Ascending aorta (tissue), 2 donors: ENCODE results near the gene CCDC188. TPM values are rescaled to one million over a fixed set of nuclear protein-coding genes. Genes with fewer than 3 reads are reported as not detected.

Source experiments
- DNase-seq, 2 donors: peaks; one replicate each; pipeline ENCODE4 v3.0.0-alpha.2; 2019; ENCODE audit warnings: low spot score in 2 of 2
- H3K27ac ChIP-seq, 2 donors: fragments of 200-600 bp; sonication (generic); one replicate each; pipeline ENCODE4 v1.5.1; 2016 to 2017; ENCODE audit warnings: mild to moderate bottlenecking in 1 of 2
- H3K27me3 ChIP-seq: fragments of 200-600 bp; sonication (generic); one replicate; pipeline ENCODE4 v1.5.1; 2017
- H3K36me3 ChIP-seq, 2 donors: fragments of 200-600 bp; sonication (generic); one replicate each; pipeline ENCODE4 v1.5.1; 2016
- H3K4me1 ChIP-seq, 2 donors: fragments of 200-600 bp; sonication (generic); one replicate each; pipeline ENCODE4 v1.5.1; 2016 to 2017; ENCODE audit warnings: mild to moderate bottlenecking in 1 of 2
- H3K4me3 ChIP-seq, 2 donors: fragments of 200-600 bp; sonication (generic); one replicate each; pipeline ENCODE4 v1.5.1; 2016 to 2017; ENCODE audit warnings: mild to moderate bottlenecking in 1 of 2
- H3K9me3 ChIP-seq, 2 donors: fragments of 200-600 bp; sonication (generic); one replicate each; pipeline ENCODE4 v1.5.1; 2016
- intact Hi-C: fragments of 100-400 bp; cut with DNase I; formaldehyde crosslinking; loops from one replicate; pipeline ENCODE4 v1.15.1; 2023
- total RNA-seq: library from RNA; depleted of rRNA; stranded (reverse); fragments of >200 nt; gene quantifications from one replicate; pipeline ENCODE4 v1.1.0, GENCODE V29; 2016
- TF ChIP-seq, protein P1 (sequence below), 3 experiments: fragments of 200-600 bp in 2 of 3; fragments of 450-650 bp in 1 of 3; sonication (generic) in 2 of 3; IDR thresholded peaks; one replicate each; pipeline ENCODE4 v1.5.1; 2016 to 2019; ENCODE audit warnings: antibody characterized with exemption in 3 of 3, mild to moderate bottlenecking in 1 of 3, moderate library complexity in 1 of 3

CCDC188 gene
- total RNA-seq, 1 donor from 2014 or later, result not detected

DNA sequence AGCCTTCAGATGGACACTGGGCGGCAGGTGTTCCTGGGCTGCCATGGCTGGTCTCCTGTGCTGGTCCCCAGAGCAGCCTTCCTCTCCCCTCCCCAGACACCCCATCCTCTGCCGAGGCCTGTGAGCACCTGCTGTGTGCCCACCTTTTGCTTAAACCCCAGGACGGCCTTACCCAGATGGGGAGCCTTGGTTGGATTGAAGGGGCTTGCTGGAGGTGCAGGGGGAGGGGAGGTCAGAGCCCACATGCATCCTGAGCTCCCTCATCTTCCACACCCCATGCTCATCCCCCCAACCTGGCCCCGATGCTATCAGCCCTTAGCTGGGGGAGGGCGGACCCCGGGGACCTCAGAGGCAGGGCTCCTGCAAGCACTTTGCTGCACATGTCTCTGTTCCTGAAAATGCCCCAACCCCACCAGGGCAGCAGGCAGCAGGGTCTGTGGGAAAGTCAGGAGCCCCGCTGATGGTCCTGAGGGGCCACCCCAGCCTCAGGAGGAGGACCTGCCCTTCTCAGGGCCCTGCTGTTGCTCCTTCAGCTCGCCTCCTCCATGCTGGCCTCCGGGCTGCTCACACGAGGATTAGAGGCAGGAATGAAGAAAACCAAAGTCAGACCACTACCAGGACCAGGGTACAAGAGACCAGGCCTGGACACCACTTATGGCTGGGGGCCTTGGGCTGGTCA is 41.6 kb upstream of the CCDC188 start:
- Histone ChIP-seq H3K4me3 (no peak overlapping the region), H3K27me3 (no peaks in the 10 kb centered on the region), H3K27ac (no peak overlapping the region), H3K9me3 (no peaks in the 10 kb centered on the region), H3K4me1 (no peaks in the 10 kb centered on the region), H3K36me3 (no peaks in the 10 kb centered on the region)
- DNase-seq, result no peak
- intact Hi-C loops, result no loop called here
- TF ChIP-seq, protein P1, sequence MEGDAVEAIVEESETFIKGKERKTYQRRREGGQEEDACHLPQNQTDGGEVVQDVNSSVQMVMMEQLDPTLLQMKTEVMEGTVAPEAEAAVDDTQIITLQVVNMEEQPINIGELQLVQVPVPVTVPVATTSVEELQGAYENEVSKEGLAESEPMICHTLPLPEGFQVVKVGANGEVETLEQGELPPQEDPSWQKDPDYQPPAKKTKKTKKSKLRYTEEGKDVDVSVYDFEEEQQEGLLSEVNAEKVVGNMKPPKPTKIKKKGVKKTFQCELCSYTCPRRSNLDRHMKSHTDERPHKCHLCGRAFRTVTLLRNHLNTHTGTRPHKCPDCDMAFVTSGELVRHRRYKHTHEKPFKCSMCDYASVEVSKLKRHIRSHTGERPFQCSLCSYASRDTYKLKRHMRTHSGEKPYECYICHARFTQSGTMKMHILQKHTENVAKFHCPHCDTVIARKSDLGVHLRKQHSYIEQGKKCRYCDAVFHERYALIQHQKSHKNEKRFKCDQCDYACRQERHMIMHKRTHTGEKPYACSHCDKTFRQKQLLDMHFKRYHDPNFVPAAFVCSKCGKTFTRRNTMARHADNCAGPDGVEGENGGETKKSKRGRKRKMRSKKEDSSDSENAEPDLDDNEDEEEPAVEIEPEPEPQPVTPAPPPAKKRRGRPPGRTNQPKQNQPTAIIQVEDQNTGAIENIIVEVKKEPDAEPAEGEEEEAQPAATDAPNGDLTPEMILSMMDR (IDR thresholded peaks at IDR 0.05), result no peak

DNA sequence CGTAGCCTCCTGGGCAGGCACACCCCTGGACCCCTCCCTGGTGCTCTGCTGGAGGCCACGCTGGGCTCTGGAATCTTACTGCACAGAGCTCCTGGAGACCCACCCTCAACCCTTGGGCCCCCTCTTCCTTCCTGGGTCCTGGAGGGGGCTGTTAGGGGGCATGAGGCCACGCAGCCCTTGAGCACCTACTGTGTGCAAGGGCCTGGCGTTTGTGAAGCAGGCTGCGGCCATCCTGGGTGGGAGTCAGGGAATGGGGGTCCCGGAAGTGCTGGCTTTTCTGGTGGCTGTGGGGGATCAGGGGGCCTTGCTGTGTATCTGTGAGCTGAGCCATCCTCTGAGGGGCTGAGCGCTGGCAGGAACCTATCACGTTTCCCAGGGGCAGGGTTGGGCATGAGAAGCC is 40.9 kb upstream of the CCDC188 start:
- Histone ChIP-seq H3K36me3 (no peaks in the 10 kb centered on the region), H3K27me3 (no peaks in the 10 kb centered on the region), H3K27ac (no peak overlapping the region), H3K4me1 (no peaks in the 10 kb centered on the region), H3K4me3 (no peak overlapping the region), H3K9me3 (no peaks in the 10 kb centered on the region)
- TF ChIP-seq, protein P1 (IDR thresholded peaks at IDR 0.05), result no peak
- intact Hi-C loops, result no loop called here
- no peak for DNase-seq

DNA sequence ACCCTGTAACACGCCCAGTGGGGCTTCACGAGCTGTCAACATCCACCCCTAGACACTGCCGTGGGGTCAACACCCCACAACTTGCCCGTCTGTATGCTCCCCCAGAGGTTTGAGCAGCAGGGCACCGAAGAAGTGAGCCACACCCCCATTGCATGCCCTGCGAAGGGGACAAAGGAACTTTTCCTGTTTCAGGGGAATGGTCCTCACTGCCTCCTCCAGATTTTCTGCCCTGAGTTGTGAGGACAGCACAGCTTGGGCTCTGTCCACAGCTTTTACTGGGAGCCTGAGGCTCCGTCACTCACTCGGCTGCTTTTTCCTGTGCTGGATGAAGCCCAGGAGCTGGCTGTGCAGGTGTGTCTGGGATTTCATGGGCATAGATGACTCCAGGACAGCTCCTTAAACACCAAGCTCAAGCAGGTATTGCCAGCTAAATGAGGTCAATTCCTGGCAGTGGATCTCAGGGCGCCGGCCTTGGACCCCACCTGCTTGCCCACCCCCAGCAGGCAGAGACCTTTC is 40.2 kb upstream of the CCDC188 start:
- no peak for DNase-seq
- no peak overlapping the region for H3K27ac ChIP-seq
- H3K4me3 ChIP-seq, result no peak overlapping the region
- H3K4me1 ChIP-seq, result no peaks in the 10 kb centered on the region
- no peaks in the 10 kb centered on the region for H3K27me3 ChIP-seq
- H3K36me3 ChIP-seq, result no peaks in the 10 kb centered on the region
- TF ChIP-seq, protein P1 (IDR thresholded peaks at IDR 0.05), result no peak
- intact Hi-C loops, result no loop called here
- H3K9me3 ChIP-seq, result no peaks in the 10 kb centered on the region

DNA sequence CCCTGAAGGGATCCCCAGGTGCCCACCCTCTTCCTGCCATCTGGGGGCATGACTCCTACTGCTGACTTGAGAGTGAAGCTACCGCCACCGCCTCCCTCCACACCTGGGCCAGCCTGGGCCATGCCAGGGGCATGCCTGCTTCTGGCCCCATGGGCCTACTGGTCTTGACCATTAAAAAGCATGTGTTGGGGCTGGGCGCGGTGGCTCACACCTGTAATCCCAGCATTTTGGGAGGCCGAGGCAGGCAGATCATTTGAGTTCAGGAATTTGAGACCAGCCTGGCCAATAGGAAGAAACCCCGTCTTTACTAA is 37.7 kb upstream of the CCDC188 start:
- no peak for DNase-seq
- TF ChIP-seq, protein P1 (IDR thresholded peaks at IDR 0.05), result no peak
- no peak overlapping the region for H3K4me3 ChIP-seq

DNA sequence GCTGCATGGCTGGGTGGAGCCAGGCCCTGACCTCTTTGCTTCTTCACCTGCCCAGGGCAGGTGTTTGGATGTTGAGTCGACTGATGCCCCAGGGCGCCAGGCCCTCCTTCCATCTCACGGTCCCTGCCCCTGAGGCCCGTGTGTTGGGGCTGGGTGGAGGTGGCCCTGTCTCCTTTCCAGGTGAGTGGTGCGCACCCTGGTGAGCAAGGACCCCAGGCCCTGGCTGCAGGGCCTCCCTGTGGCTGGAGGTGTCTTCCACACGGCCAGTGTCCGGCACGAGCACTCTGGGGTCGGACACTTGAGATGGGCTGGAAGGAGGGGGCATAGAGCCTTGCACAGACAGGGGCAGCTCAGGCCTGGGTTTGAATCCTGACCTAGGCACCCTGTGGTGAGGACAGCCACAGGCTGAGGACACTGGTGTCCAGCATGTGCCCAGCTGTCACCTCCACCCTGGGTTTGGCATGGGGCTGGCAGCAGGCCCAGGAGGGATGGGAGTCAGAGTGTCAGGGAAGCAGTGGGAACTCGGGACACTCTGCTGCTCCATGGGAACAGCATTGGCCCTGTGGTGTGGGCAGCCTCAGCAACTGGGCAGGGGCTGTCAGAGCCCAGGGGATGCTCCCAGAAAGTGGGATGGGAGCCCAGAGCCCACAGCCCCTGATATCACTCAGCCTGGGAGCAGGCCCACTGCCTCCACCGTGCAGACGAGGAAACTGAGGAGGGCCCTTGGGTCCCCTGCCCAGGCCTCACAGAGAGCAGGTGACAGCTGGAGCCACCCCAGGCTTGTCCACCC is 37.1 kb upstream of the CCDC188 start:
- Histone ChIP-seq H3K4me1 (no peaks in the 10 kb centered on the region), H3K4me3 (no peak overlapping the region), H3K27me3 (no peaks in the 10 kb centered on the region), H3K36me3 (no peaks in the 10 kb centered on the region), H3K27ac (no peak overlapping the region), H3K9me3 (no peaks in the 10 kb centered on the region)
- intact Hi-C loops, result no loop called here
- DNase-seq, result no peak
- TF ChIP-seq, protein P1 (IDR thresholded peaks at IDR 0.05), result no peak

More for the DNA sequence above, 37.7 kb upstream of the CCDC188 start:
- Histone ChIP-seq H3K27me3 (no peaks in the 10 kb centered on the region), H3K36me3 (no peaks in the 10 kb centered on the region), H3K4me1 (no peaks in the 10 kb centered on the region), H3K27ac (no peak overlapping the region), H3K9me3 (no peaks in the 10 kb centered on the region)
- intact Hi-C loops, result no loop called here
